ENCODE measurements around the gene RASGEF1B.
A peak's percentile ranks its signal among the peaks of the same experiment; 100 is the strongest.
"Not testable (repeated sequence)": the region's sequence is repeated elsewhere in the genome, so short reads cannot be mapped to it uniquely, and the experiment has no call there.

RASGEF1B gene

GRCh38 chr4:81495345-81495744 is 23.6 kb upstream of the RASGEF1B start:
- DNase-seq: no peak

DNA sequence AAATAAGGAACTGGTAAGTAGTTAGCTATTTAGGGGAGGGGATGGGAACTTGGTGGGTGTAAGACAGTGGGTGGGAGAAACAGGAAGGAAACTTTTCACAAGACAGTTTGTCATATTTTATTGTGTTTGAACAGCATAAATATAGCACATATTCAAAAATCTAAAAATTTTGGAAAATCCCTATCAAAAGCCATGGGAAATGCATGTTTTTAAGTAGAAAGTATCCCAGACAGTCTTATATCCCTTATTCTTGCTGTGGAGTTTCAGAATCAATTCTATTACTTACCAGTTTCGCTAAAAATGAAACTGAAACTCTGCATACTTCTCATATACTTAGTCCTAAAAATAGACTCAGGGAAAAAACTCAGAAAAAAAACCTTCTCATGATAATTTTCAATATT is 22.3 kb upstream of the RASGEF1B start:
- DNase-seq: no peak

DNA sequence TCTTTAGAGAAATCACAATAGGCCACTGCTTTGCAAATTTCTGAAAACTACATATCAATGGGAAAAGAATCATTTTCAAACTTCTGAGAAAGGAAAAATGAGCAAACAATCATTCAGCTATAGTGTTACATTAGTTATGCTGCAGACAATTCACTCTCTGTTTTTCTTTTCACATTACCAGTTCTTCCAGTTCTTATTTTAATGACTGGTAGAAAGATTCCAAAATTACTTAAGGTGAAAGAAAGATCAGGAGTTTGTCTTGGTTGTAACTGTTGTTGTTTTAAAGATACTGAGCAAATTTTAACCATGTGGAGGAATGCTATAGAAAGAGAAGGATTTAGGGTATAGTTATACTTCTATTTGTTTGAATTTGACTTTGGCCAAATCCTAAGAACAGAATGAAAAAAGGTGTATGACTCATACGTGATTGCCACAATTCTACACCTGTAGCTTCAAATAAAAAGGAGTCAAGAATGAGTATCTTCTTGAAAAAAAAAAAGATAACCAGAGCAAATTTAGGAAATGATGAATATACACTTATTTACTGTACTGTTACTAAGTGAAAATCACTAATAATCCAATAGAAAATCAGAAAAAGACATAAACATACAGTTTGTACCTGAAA is 21.0 kb upstream of the RASGEF1B start:
- no peak for DNase-seq

- no peak for DNase-seq
These were observed 20.2 kb upstream of the RASGEF1B start for GRCh38 chr4:81491943-81492342.

- no peak for DNase-seq
These were observed 18.9 kb upstream of the RASGEF1B start for GRCh38 chr4:81490403-81491160.

GRCh38 chr4:81486502-81486901 is 14.8 kb upstream of the RASGEF1B start:
- DNase-seq: no peak

- no peak for DNase-seq
These were observed 13.7 kb upstream of the RASGEF1B start for GRCh38 chr4:81485310-81485980.

- no peak for DNase-seq
These were observed 10.6 kb upstream of the RASGEF1B start for GRCh38 chr4:81482326-81482725.

DNA sequence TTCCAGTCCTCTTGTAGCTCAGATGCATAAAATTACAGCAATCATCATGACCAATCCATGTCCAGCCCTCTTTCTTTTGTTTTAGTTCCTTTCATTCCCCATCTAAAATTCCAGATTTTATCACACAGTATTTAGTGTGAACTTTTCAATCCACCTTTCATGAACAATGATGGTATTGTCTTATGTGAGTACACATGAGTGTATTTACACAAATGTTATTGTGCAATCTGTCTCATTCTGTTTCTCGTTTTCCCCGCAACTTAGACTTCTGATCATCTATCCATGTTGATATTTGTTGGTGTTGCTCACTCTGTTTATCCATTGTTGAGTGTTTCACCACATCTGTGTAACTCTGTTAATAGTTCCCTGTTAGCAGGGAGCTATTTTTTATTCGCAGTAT is 9.4 kb upstream of the RASGEF1B start:
- no peak for DNase-seq

GRCh38 chr4:81479573-81479972 is 7.9 kb upstream of the RASGEF1B start:
- DNase-seq: not testable (repeated sequence)

DNA sequence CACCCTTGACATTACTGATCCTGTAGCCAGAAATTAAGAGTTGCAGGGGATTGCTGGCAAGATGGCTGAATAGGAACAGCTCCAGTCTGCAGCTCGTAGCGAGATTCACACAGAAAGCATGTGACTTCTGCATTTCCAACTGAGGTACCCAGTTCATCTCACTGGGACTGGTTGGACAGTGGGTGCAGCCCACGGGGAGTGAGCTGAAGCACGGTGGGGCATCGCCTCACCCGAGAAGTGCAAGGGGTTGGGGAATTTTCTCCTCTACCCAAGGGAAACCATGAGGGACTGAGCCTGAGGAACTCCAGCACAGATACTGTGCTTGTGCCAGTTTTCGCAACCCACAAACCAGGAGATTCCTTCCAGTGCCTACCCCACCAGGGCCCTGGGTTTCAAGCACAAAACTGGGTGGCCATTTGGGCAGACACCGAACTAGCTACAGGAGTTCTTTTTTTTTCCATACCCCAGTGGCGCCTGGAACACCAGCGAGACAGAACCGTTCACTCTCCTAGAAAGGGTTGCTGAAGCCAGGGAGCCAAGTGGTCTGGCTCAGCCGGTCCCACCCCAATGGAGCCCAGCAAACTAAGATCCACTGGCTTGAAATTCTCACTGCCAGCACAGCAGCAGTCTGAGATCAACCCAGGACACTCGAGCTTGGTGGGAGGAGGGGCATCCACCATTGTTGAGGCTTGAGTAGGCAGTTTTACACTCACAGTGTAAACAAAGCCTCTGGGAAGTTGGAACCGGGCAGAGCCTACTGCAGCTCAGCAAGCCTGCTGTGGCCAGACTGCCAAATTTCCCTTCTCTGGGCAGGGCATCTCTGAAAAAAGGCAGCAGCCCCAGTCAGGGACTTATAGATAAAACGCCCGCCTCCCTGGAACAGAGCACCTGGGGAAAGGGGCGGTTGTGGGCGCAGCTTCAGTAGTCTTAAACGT is 1.9 kb upstream of the RASGEF1B start:
- DNase-seq: not testable (repeated sequence)

DNA sequence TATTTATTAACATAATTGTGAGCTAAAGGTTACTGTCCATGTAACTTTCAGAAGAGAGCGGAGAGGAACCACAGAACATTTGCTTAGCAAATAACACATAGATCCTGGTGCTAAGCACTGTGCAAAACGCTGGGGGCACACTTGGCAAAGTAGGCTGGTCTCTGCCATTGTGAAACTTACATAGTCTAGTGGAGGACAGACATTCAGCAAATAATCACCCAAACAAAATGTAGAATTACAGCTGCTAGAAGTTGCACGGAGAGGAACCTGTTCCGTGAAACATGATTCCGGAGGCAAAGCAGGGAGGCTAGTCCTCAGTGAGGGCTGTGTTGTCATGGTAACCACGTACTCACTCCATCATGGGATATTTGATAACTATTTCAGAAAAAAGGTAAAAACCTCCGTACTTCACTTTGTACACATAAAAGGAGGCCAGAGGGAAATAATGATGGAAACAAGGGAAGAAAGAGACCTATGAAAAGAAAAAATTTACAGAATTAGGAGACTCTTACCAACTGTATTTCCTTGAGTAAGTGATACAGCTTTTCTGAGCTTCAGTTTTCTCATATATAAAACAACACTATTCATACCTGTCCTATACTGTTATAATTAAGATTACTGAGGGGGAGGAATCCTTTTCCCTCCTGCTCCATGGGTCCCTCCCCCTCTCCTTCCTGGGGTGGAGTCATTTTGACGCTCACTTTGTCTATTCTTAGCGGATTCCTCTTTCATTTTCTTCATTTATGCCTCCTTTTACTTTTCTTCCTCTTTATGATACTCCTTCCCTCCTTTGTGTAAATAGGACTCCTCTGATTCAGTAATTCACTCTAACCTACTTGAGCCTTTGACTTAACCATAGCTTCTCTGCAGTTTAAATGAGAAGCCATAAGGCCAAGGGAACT is 825 bp upstream of the RASGEF1B start:
- DNase-seq: no peak

GRCh38 chr4:81471298-81471587 is 464 bp downstream of the RASGEF1B start:
- no peak for DNase-seq

DNA sequence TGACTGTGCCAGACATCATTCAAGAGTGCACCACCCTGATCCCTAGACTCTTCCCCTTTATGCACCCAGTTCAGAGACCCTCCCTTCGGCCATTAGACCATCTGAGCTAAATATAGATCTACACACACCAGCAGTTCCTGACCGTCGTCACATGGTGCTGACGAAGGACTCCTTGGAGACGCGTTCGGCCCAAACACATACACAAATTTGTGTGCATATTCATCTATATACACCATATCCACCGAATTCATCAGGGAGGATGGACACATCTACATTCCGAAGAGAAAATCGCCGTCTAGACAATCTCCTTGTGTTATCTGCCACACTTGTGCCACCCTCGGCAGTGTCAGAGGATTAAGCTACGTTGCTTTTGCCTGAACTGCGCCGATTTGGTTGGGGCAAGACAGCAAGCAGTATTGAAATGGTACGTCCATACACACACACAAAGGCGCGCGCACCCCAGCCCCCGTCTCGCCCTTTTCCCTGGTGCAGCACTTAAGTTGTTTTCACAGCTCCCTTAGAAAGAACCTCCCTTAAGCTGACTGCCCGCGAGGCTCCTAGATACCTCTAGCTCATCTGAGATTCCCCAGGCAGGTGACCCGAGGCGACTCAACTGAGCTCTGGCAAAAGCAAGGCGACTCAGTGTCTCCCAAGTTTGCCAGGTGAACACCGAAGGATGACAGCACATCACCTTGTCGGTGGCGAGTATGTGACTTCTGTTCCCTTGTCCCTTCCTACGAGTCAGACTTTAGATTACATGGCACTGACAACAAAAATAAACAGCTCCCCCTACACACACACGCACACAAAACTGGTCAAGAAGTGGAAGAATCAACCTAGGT is 1.0 kb downstream of the RASGEF1B start:
- DNase-seq: no peak

DNA sequence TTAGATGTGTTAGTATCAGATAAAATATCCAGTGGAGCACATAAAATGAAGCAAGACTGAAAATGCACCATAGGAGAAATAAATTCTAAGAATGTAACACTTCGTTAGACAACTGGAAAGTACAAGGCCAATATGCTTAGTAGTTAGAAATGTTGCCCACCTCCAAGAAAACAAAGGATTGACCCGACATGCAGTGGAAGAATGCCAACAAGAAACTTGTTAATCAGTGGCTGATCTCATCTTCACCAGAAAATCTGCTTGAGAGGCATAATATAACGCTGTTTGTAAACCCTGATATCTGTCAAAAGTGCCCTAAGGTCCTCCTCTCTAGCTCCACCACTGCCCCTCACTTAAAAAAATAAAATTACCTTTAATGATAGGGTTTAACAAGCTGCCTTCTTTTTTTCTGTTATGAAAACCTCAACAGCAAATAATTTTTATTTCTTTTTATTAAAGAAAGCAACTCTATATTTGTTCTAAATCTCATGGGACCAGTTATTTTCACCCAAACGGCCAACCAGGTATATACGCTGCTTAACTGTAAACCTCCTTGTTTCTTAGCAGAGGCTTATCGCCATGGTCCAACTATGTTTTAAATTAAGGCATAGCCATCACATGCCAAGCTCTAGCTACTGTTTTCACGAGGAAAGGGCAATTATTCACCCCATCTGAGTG is 1.8 kb downstream of the RASGEF1B start:
- DNase-seq: no peak

DNA sequence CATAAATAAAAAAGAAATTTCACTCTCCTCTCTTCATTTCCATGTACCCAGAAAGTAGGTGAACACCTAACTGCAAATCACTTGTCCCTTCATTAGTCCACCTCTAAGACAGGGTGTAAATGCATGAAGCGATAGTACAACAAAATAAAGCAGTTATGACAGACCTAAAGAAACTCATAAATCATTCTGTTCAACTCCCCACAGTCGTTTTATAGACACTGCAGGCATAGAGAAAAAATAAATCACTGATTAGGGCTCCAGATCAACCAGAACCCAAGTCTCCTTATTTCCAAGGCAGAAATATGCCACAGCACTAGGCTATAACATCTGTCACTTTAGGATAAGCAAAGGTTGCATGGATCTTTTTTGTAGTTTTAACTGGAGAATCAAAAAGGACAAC is 3.0 kb downstream of the RASGEF1B start:
- no peak for DNase-seq

- DNase-seq: no peak
These were observed 4.1 kb downstream of the RASGEF1B start for GRCh38 chr4:81467672-81467964.

GRCh38 chr4:81466841-81467671 is 4.7 kb downstream of the RASGEF1B start:
- peak; percentile 45 for DNase-seq

- DNase-seq: peak; percentile 76
These were observed 6.0 kb downstream of the RASGEF1B start for GRCh38 chr4:81465406-81466340.

Data from NCI-H1417 treated with DMSO at 0.1 percent for 48 hours (cell line).